CD4-positive, alpha-beta T cell treated with Interferon alpha-2 for 1 hour (primary cell): ENCODE results near the gene S100A2.

Source experiments
- DNase-seq, 2 donors: peaks; one replicate each; pipeline ENCODE4 v3.0.0-alpha.2; 2020 to 2022

Gene S100A2

GRCh38 chr1:153543736-153544135 lies 21.9 kb downstream of the S100A2 start:
- no peak for DNase-seq

GRCh38 chr1:153542956-153543711 lies 22.5 kb downstream of the S100A2 start:
- no peak for DNase-seq

DNA sequence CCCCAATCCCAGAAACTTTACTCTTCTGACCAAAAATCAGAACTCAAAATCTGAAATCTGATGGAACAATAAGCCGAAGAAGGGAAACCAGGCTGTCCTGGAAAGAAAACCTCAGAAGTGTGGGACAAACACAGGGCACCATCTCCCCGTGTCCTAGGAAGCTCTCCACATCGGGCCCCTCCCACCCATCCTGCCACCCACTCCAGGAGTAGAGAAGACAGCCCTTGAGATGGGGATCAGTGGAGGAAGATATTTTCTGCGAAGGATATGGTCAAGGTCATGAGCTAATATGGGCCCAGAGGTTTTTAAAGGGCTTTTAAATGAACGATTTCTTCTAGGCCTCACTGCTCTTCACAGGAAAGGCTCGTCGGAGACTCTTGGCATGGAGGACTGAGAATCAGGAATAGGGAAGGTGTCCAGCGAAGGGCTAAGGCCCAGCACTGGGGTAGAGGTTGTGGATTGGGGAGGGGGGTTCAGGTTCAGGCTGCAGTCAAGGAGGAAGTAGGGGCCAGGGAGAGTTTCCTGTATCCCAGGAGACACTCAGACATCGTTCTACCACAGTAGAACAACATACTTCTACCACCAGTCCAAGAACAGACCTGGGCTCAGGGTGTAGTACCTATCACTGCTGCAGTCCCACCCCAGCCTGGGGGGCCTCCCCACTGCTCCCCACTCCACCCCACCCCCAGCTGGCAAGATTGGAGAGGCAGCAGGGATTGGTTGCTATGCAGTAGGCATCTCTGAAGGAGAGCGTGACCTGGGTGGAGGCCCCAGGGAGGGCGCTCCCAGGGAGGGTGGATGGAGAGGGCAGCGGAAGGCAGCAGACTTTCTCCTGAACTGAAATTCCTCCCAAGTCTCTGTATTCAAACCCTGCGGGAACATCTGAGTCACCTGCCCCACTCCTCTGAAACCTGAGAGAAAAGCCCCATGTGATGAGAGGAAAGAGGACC lies 23.7 kb downstream of the S100A2 start:
- no peak for DNase-seq

- DNase-seq, result peak; percentile 37 to 64
Observed at GRCh38 chr1:153540394-153541361, 25.0 kb downstream of the S100A2 start, which contains the start of gene S100A5. Gene S100A5, minus strand, starts transcription at chr1:153540934. Its CDS starts 743 bp downstream, at chr1:153540191.

DNA sequence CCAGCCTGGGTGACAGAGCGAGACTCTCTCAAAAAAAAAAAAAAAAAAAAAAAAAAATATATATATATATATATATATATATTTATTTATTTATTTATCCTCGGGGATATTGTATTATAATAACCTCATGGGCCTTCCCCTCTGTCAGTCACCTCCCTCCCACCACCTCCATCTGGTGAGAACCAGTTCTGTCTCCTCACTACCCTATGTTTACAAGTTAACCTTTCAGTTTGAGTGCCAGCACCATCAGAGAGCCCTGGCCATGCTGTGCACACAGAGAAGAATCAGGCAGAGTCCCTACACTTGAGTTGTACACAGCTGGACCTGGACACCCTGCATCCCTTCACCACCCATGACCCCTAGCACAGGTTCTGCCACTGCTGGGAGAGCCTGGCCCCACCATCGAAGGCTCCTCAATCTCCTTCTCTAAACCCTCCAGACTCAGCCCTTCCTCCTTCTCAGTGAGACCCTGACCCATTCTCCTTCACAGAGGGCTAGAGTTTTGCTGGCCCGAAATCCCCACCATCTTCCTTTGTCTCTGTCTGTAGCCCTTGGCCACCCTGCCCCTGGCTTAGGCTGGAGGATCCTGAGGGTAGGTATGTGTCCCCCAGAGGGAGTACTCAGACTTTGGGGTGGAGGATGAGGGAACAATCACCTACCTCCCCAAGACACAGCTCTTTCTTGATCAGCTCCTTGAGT lies 26.1 kb downstream of the S100A2 start:
- no peak for DNase-seq

- DNase-seq, result no peak
Observed at GRCh38 chr1:153538315-153538821, 27.3 kb downstream of the S100A2 start.

DNA sequence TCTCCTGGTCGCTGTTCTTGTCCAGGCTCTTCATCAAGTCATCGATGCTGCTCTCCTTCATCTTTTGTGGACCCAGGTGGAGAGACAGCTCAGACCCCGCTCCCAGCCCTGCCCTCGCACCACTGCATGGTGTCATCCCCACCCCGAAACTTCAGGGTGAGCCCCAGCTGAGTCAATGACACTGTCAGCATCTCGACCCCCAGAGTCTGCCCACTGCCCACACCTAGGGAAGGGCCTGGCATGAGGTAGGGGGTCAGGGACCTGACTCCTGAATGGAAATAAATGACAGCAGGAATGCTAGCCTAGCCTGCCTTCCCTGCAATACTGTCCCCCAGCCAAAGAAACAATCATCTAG lies 28.3 kb downstream of the S100A2 start:
- DNase-seq, result no peak

DNA sequence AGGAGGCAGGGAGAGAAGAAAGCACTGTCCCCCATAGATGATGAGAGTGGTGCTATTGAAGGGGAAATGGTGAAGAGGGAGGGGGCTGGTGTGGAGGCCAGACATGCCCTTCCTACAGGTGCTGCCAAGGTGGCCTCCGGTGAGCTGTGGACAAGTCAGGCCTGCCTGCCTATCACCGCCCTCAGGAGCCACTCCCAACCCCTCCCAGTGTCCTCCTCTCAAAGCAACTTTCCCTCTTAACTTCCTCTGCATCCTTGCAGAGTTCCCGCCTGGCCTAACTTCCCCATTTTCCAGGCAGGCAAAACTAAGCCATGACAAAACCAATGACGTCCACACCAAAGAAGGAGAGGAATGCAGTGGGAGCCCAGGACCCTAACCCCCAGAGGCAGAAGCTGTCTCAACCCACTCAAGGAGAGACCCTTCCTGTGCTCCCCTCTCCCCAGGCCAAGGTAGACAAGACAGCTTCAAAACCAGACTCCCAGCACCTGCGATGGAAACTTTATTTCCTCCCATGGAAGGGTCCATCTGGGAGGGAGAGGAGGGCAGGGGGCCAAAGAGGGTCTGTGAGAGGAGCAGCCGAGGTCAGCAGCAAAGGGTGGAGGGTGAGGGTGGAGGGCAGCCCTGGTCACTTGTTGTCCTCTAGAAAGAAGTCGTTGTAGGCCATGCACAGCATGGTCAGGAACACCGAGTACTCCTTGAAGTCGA lies 28.8 kb downstream of the S100A2 start:
- DNase-seq, result no peak

DNA sequence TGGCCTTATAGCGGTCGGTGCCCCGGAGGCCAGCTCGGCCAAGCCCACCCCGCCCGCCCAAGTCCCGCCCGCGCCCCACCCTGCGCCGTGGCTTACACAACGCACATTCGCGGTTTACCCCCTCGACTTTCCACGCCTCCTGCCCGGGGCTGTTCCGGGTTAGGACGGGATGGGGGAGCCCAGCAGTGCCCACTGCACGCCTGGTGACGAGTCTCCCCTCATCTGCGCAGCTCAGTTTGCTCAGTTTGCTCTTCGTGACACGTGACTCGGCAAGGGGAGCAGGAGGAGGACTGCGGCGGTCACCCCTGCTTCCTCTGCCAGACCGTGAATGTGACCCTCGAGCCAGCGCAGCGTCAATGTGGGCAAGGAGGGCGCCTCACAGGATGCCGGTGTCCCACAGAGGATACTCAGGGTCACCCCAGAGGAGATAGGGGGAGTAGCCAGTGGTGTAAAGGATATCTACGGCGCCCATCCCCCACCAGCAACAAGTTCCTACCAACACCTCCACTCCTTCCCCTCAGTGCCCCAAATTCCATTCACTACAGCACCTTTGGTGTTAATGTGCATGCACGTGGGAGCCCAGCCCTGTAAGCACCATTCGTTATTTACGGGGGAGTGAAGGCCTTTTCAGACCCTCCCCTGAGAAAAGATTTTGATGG lies 29.5 kb downstream of the S100A2 start:
- DNase-seq, result peak; percentile 80 to 89

DNA sequence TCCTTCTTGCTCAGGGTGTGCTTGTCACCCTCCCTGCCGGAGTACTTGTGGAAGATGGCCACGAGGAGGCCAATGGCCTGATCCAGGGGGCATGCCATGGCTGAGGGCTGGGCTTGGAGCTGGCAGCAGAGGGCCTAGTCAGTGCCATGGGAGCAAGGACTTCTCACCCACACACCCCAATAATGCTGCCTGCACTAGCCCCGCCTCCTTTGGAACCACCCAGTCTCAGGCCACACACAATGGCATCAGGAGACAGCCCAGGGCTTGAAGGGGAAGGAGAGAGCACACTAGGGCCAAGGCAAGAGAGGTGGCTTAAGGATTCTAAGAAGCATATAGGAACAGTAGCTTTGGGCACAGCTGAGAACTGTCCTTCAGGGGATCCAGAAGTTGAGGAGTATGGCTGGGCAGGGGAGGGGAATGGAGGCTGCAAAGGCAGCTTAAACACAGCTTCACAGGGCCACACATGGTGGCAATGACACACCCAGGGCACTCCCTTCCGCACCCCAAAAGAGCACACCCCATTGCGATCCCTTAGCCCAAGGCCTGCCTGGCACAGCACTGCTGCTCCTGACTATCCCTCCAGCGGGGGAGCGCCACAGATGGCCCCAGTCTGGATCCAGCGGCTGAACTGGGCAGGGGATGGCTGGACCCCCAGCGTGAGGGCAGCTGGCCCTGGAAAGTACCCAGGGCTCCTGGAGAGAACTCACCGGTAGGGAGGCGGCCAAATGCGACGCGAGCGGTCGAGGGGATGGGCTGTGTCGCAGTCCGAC lies 30.2 kb downstream of the S100A2 start, which contains the start of gene S100A6:
Gene S100A6 (minus strand): TSS at position 750 of the 770 bp plus-strand sequence. CDS start 652 bp downstream, at position 98.
- peak; percentile 33 to 57 for DNase-seq

GRCh38 chr1:153534925-153535241 lies 30.8 kb downstream of the S100A2 start:
- DNase-seq, result no peak

- DNase-seq, result no peak
Observed at GRCh38 chr1:153534226-153534924, 31.3 kb downstream of the S100A2 start.

GRCh38 chr1:153533689-153534201 lies 31.9 kb downstream of the S100A2 start:
- DNase-seq, result no peak

DNA sequence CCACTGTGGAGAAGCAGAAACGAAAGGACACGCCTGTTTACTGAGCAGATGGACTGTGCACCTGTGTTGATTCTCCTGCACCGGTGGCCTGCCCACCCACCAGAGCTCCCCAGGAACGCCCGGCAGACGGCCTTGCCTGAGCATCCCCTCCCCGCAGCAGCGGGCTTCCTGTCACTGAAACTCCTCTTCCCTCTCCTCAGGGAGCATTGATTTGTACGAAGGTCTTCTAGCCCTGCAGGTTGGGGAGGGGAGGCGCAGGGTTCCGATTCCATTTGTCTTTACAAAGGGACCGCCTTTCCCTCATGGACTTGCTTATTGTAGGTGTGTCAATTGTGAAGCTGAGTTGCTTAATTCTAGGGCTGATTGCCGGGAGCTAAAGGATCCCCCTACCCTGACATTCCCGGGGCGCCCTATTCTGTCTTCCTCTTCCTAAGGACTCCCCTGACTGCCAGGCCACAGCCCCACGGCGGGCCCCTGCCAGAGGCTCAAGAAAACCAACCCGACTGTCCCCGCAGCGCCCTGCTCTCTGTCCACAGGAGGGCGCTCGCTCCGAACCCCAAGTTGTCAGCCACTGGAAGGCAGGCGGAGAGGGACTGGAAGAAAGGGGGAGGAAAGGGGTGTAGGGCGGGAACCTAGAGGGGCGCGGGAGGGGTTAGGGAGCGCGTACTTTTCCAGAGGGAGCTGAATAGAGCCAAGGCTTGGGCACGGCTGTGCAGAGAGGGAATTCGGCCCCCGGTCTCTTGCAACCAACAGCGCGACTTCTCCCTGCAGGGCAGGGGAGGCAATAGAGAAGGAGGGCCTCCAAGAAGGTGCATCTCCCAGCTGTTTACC lies 32.7 kb downstream of the S100A2 start:
- peak; percentile 72 to 82 for DNase-seq

GRCh38 chr1:153532181-153532580 lies 33.5 kb downstream of the S100A2 start:
- peak in 1 of 2 donors; percentile 64 for DNase-seq

DNA sequence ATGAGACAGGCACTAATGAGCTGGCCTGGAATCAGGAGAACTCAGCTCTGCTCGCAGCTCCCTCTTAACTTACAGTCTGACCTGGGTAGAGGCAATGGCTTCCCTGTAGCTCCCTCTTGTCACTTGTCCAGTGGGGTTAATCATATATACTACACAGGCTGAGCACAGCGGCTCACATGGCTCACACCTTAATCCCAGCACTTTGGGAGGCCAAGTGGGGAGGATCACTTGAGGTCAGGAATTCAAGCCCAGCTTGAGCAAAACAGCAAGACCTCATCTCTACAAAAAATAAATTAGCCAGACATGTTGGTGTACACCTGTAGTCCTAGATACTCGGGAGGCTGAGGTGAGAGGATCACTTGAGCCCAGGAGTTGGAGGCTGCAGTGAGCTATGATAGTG lies 34.0 kb downstream of the S100A2 start:
- no peak for DNase-seq

DNA sequence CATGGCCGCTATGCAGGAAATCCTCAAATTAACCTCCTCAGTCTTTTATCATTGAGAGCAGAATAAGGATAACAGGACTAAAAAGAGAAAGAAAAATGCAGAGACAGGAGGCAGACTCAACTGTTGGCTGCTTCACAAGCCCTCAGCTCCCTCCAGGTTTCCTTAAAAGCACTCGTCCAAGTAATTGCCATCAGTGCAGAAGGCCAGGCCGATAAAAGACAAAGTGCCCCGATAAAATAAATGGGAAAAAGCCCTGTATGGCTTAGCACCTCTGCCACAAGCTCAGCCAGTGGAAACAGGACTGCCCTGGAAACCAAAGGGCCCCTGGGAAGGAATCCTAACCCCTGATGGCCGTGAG lies 38.0 kb downstream of the S100A2 start:
- no peak for DNase-seq
